LNCaP clone FGC (cell line): ENCODE measurements around the gene CROCC.

ENCODE experiments used
- DNase-seq: peaks from one replicate; pipeline ENCODE4 v3.0.0-alpha.2; 2011; ENCODE audit warnings: low read depth
- H3K4me3 ChIP-seq: 2 replicates; pipeline ENCODE4 v1.5.1; 2011; ENCODE audit warnings: mild to moderate bottlenecking, low read depth, low read length, control low read depth
- TF ChIP-seq, protein P1 (sequence below): IDR thresholded peaks from 2 replicates; pipeline ENCODE4 v1.5.1; 2012; ENCODE audit warnings: mild to moderate bottlenecking; ENCODE audit not compliant: control insufficient read depth, insufficient read depth; ENCODE audit errors: extremely low read depth

CROCC gene

DNA sequence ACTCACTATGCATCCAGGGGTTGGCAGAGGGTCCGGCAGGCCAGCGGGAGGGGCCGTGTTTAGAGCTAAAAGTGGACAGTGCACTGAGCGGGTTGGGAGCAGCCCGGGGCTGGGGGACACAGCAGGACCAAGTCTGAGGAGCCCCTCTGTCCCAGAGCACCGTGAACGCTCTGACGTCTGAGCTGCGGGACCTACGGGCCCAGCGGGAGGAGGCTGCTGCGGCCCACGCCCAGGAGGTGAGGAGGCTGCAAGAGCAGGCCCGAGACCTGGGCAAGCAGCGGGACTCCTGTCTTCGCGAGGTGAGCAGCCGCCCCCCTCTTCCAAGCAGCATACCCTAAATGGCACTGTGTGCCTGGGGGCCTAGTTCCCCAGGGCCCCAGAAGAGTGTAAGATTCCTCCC is 32.8 kb downstream of the CROCC start:
- DNase-seq = no peak
- TF ChIP-seq, protein P1, sequence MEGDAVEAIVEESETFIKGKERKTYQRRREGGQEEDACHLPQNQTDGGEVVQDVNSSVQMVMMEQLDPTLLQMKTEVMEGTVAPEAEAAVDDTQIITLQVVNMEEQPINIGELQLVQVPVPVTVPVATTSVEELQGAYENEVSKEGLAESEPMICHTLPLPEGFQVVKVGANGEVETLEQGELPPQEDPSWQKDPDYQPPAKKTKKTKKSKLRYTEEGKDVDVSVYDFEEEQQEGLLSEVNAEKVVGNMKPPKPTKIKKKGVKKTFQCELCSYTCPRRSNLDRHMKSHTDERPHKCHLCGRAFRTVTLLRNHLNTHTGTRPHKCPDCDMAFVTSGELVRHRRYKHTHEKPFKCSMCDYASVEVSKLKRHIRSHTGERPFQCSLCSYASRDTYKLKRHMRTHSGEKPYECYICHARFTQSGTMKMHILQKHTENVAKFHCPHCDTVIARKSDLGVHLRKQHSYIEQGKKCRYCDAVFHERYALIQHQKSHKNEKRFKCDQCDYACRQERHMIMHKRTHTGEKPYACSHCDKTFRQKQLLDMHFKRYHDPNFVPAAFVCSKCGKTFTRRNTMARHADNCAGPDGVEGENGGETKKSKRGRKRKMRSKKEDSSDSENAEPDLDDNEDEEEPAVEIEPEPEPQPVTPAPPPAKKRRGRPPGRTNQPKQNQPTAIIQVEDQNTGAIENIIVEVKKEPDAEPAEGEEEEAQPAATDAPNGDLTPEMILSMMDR = no peak
- H3K4me3 ChIP-seq = no peak overlapping the region

DNA sequence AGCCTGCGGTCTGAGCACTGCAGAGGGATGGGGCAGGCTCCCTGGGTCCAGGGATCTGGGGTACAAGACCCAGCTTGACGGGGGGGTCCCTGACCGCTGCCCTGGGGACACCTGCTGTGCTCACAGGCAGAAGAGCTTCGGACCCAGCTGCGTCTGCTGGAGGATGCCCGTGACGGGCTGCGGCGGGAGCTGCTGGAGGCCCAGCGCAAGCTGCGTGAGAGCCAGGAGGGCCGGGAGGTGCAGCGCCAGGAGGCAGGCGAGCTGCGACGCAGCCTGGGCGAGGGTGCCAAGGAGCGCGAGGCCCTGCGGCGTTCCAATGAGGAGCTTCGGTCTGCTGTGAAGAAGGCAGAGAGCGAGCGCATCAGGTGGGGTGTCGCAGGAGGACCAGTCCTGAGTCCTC is 33.5 kb downstream of the CROCC start:
- no peak overlapping the region for H3K4me3 ChIP-seq
- DNase-seq = no peak
- TF ChIP-seq, protein P1 = no peak

DNA sequence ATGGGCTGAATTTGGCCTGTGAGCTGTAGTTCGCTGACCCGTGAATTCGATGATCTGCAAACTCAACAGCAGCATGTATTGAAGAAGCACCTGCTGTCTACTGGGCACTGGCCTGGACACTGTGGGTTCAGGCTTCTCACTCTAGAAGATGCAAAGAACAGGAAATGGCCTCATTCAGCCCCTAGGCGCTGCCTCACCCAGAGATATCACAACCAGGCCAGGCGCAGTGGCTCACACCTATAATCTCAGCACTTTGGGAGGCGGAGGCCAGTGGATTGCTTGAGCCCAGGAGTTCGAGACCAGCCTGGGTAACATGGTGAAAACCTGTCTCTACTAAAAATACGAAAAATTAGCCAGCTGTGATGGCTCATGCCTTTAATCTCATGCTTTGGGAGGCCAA is 35.0 kb downstream of the CROCC start:
- TF ChIP-seq, protein P1 = no peak
- no peak overlapping the region for H3K4me3 ChIP-seq

DNA sequence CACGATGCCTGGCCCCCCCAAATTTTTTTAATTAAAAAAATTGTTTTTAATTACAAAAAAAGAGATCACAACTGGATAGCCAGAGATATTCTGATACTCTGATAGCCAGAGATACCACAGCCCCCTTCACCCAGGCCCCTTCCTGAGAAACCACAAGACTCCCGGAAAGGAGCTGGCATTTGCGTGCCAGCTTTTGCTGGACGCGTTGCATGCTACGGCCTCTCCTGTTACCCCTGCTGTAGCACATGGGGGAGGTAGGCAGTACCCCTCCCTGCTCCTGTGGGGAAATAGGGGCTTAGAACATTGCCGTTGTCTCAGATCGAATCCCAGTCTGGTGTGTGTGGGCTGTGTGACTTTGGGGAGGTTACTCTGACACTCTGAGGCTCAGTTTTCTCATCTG is 36.0 kb downstream of the CROCC start:
- TF ChIP-seq, protein P1 = no peak
- no peak for DNase-seq
- no peak overlapping the region for H3K4me3 ChIP-seq

More for the DNA sequence above, 35.0 kb downstream of the CROCC start:
- no peak for DNase-seq

DNA sequence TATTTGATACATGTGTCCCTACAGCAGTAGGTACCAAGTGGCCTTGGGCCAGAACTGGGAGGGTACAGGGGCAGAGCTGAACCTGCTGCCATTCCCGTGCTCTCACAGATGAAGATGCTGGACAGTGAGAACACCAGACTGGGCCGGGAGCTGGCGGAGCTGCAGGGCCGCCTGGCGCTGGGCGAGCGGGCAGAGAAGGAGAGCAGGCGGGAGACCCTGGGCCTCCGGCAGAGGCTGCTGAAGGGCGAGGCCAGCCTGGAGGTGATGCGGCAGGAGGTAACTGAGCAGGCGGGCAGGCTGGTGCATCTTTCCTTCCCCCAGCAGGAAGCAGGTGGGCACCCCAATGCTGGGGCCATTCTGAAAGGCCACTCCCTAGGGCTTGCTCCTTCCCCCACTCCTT is 36.7 kb downstream of the CROCC start:
- TF ChIP-seq, protein P1 = no peak
- no peak overlapping the region for H3K4me3 ChIP-seq
- no peak for DNase-seq

DNA sequence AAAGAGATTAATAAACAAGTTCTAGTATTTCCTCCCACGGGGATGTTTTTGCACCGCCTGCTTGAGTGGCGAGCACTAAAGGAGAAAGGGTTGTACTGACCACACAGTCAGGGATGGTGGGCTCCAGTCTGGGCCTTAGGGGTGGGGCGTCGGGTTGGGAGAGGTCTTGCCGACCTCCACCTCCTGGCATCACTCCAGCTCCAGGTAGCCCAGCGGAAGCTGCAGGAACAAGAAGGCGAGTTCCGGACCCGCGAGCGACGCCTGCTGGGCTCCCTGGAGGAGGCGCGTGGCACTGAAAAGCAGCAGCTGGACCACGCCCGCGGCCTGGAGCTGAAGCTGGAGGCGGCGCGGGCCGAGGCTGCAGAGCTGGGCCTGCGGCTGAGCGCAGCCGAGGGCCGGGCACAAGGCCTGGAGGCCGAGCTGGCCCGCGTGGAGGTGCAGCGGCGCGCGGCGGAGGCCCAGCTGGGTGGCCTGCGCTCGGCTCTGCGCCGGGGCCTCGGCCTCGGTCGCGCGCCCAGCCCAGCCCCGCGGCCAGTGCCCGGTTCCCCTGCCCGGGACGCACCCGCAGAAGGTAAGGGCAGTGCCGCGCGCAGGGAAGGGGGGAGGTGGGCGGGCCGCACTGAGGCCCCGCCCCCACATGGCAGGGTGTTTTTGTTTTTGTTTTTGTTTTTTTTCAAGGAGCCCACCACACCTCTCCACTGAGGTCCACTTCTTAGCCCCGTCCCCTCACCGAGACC is 39.0 kb downstream of the CROCC start:
- TF ChIP-seq, protein P1 = peak; percentile 70
- peak overlapping the region; percentile 36 for H3K4me3 ChIP-seq
- peak; percentile 52 for DNase-seq
